HEK293 (cell line): ENCODE data around the gene DHX32.

Source experiments
- CTCF ChIP-seq: fragments of 450-650 bp; formaldehyde crosslinking; IDR thresholded peaks from 2 replicates; pipeline ENCODE4 v1.5.1; 2016; ENCODE audit warnings: missing biosample characterization, missing genetic modification characterization
- KLF10 ChIP-seq: fragments of 450-650 bp; IDR thresholded peaks from 2 replicates; pipeline ENCODE4 v1.5.1; 2018; ENCODE audit warnings: missing biosample characterization, mild to moderate bottlenecking, missing genetic modification characterization
- TCF7L2 ChIP-seq: IDR thresholded peaks from 2 replicates; pipeline ENCODE4 v1.6.1; 2011; ENCODE audit warnings: low read depth, mild to moderate bottlenecking, inconsistent platforms, low read length, moderate library complexity, borderline replicate concordance
- ZBTB1 ChIP-seq: fragments of 450-650 bp; formaldehyde crosslinking; IDR thresholded peaks from 2 replicates; pipeline ENCODE4 v1.5.1; 2016; ENCODE audit warnings: missing biosample characterization, missing genetic modification characterization
- ZNF146 ChIP-seq: fragments of 450-650 bp; formaldehyde crosslinking; IDR thresholded peaks from 2 replicates; pipeline ENCODE4 v1.5.1; 2016; ENCODE audit warnings: missing biosample characterization, missing genetic modification characterization
- ZNF155 ChIP-seq: fragments of 450-650 bp; formaldehyde crosslinking; IDR thresholded peaks from 2 replicates; pipeline ENCODE4 v1.5.1; 2016; ENCODE audit warnings: missing biosample characterization, missing genetic modification characterization
- ZNF48 ChIP-seq: fragments of 450-650 bp; formaldehyde crosslinking; IDR thresholded peaks from 2 replicates; pipeline ENCODE4 v1.5.1; 2016; ENCODE audit warnings: missing biosample characterization, missing genetic modification characterization
- ZNF600 ChIP-seq: fragments of 450-650 bp; formaldehyde crosslinking; IDR thresholded peaks from 2 replicates; pipeline ENCODE4 v1.5.1; 2016; ENCODE audit warnings: missing biosample characterization, missing genetic modification characterization
- ZNF791 ChIP-seq: fragments of 450-650 bp; formaldehyde crosslinking; IDR thresholded peaks from 2 replicates; pipeline ENCODE4 v1.5.1; 2016; ENCODE audit warnings: missing biosample characterization, missing genetic modification characterization
- ZSCAN23 ChIP-seq: fragments of 450-650 bp; formaldehyde crosslinking; IDR thresholded peaks from 2 replicates; pipeline ENCODE4 v1.5.1; 2016; ENCODE audit warnings: missing biosample characterization, missing genetic modification characterization

DNA sequence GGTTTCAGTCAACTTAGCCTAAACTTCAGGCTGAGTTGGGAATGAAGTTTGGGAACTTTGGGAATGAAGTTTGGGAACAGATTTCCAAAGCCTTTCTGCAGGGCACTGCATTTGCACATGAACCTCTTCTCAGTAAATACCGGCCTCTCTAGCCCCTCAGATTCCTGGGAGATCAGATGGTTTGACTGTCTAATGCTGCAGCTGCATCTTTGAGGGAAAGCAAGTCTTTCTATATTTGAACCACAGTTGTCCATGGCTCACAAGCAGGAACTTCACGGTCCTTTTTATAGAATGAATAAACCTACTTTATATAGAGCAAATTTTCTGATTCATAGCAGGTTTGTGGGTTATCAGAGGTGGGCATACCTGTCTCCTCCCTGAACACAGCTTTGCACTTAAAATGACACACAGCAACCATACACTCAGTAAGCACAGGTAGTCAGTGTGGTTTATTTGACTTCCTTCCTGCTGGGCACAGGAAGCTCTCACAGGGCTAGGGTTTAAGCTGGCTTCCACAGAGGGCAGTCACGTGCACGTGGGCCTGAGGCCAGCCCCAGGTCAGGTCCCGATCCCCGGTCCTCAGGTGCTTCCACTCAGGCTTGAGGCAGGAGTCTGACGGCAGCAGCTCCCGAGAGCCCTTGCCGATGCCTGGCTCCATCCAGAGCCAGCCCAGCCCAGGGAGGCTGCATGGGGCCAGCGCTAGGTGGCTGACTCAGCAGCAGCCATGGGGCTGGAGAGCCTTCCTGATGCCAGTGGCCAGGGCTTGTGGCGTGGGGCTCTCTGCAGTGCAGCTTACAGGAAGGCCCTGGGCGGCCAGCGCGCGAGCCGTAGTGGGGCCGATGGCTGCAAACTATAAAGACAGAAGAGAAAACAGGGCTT, 92.7 kb downstream of the DHX32 start:
- TF ChIP-seq ZSCAN23 (tag by site-specific recombination) (no peak), CTCF (tag by site-specific recombination) (no peak), ZBTB1 (tag by site-specific recombination) (no peak), TCF7L2 (no peak), KLF10 (no peak), ZNF155 (tag by site-specific recombination) (no peak), ZNF146 (tag by site-specific recombination) (no peak), ZNF600 (tag by site-specific recombination) (no peak), ZNF48 (tag by site-specific recombination) (no peak), ZNF791 (tag by site-specific recombination) (no peak)
